Progenitor cell of endocrine pancreas (in vitro differentiated cells): ENCODE results near the gene ANKRD33B. TPM values are rescaled to one million over a fixed set of nuclear protein-coding genes. Genes with fewer than 3 reads are reported as not detected.
"Not testable (repeated sequence)": the region's sequence is repeated elsewhere in the genome, so short reads cannot be mapped to it uniquely, and the experiment has no call there.

Experiments
- DNase-seq: peaks from one replicate; pipeline ENCODE4 v3.0.0; 2021; ENCODE audit warnings: low spot score; ENCODE audit not compliant: unreplicated experiment
- H3K27ac Mint-ChIP-seq: 2 replicates; pipeline ENCODE4 v1.8.0; 2021; ENCODE audit warnings: mild to moderate bottlenecking, moderate library complexity, mixed read lengths
- H3K27me3 Mint-ChIP-seq: 2 replicates; pipeline ENCODE4 v1.8.0; 2021; ENCODE audit warnings: mixed read lengths
- H3K36me3 Mint-ChIP-seq: 2 replicates; pipeline ENCODE4 v1.8.0; 2022; ENCODE audit warnings: mixed read lengths; ENCODE audit not compliant: insufficient read depth
- H3K4me1 Mint-ChIP-seq: 2 replicates; pipeline ENCODE4 v1.8.0; 2021; ENCODE audit warnings: low read depth, mixed read lengths
- H3K4me3 Mint-ChIP-seq: 2 replicates; pipeline ENCODE4 v1.8.0; 2021; ENCODE audit warnings: low read depth, mild to moderate bottlenecking, moderate library complexity, mixed read lengths
- H3K9me3 Mint-ChIP-seq: 2 replicates; pipeline ENCODE4 v1.8.0; 2021; ENCODE audit warnings: low read depth, mixed read lengths
- CTCF ChIP-seq: fragments of 200-600 bp; sonication (generic); IDR thresholded peaks from one replicate; pipeline ENCODE4 v1.5.0; 2021; ENCODE audit warnings: antibody characterized with exemption, mild to moderate bottlenecking; ENCODE audit not compliant: unreplicated experiment
- total RNA-seq: library from RNA; stranded (reverse); gene quantifications from 2 replicates; pipeline ENCODE4 v1.2.1, GENCODE V29; 2021

Gene ANKRD33B
- total RNA-seq, 1 donor from 2014 or later = 2.1 TPM

GRCh38 chr5:10572451-10572850 is 8.6 kb downstream of the ANKRD33B start:
- no peak for DNase-seq
- Mint-ChIP-seq H3K4me3 (no peak overlapping the region), H3K27ac (no peak overlapping the region), H3K36me3 (no peaks in the 10 kb centered on the region), H3K9me3 (no peaks in the 10 kb centered on the region), H3K27me3 (peaks cover 16% of the 10 kb centered on the region), H3K4me1 (no peaks in the 10 kb centered on the region)
- TF ChIP-seq CTCF = no peak

- Mint-ChIP-seq H3K36me3 (no peaks in the 10 kb centered on the region), H3K4me1 (no peaks in the 10 kb centered on the region), H3K4me3 (no peak overlapping the region), H3K9me3 (no peaks in the 10 kb centered on the region), H3K27ac (no peak overlapping the region), H3K27me3 (peaks cover 5% of the 10 kb centered on the region)
- no peak for TF ChIP-seq CTCF
- no peak for DNase-seq
These were observed 9.7 kb downstream of the ANKRD33B start for GRCh38 chr5:10573487-10574145.

DNA sequence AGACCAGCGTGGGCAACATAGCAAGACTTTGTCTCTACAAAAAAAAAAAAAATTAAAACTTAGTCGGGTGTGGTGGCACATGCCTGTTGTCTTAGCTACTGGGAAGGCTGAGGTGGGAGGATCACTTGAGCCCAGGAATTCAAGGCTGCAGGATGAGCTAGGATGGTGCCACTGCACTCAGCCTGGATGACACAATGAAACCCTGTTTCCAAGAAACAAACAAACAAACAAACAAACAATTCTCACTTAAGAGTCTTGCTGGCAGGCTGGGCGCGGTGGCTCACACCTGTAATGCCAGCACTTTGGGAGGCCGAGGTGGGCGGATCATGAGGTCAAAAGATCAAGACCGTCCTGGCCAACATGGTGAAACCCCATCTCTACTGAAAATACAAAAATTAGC is 11.0 kb downstream of the ANKRD33B start:
- not testable (repeated sequence) for H3K27ac Mint-ChIP-seq, DNase-seq, H3K36me3 Mint-ChIP-seq, H3K9me3 Mint-ChIP-seq, H3K4me1 Mint-ChIP-seq, H3K4me3 Mint-ChIP-seq, H3K27me3 Mint-ChIP-seq

DNA sequence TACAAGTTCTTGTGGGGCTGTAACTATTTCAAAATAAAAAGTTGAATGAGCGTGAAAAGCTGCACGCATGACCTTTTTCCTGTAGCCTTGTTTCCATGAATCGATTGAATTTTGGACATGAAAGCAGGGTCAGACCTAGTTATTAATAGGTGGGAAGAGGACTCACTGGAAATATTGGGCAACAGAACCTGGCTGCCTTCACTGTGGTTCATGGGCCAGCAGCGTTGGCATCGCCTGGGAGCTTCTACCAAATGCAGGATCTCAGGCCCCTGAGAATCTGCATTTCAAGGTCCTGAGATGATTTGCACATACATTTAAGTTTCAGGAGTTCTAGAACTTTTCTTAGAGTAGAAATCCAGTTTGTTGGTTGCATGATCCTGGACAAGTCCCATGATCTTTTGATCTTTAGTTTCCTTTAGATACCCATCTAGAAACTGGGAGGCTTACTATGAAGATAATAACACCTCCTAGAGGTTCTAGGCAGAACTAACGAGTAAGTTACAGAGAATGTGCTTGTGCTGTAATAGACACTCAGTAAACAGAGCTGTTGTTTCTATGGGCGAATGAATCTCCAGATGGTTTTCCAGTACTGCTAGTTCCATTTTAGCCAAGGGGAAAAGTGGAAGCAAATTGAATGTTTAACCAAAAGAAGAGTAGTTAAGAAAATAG is 12.4 kb downstream of the ANKRD33B start:
- Mint-ChIP-seq H3K36me3 (no peaks in the 10 kb centered on the region), H3K4me1 (no peaks in the 10 kb centered on the region), H3K27ac (no peak overlapping the region), H3K27me3 (peaks cover 5% of the 10 kb centered on the region), H3K4me3 (no peak overlapping the region), H3K9me3 (no peaks in the 10 kb centered on the region)
- no peak for DNase-seq
- no peak for TF ChIP-seq CTCF

- no peak for DNase-seq
- H3K4me3 Mint-ChIP-seq = no peak overlapping the region
- TF ChIP-seq CTCF = no peak
- no peaks in the 10 kb centered on the region for H3K4me1 Mint-ChIP-seq
- no peaks in the 10 kb centered on the region for H3K36me3 Mint-ChIP-seq
- peaks cover 6% of the 10 kb centered on the region for H3K27me3 Mint-ChIP-seq
- no peak overlapping the region for H3K27ac Mint-ChIP-seq
- H3K9me3 Mint-ChIP-seq = no peaks in the 10 kb centered on the region
These were observed 12.9 kb downstream of the ANKRD33B start for GRCh38 chr5:10576790-10577189.
